SKM-1 treated with dmso at 0.1 percent for 144 hours (cell line): Measurements from ENCODE around the gene ADIG.

Experiments
- DNase-seq: peaks from one replicate; lab custom pipeline; 2025; ENCODE audit not compliant: unreplicated experiment; lab: John Stamatoyannopoulos, UW

The ADIG gene

DNA sequence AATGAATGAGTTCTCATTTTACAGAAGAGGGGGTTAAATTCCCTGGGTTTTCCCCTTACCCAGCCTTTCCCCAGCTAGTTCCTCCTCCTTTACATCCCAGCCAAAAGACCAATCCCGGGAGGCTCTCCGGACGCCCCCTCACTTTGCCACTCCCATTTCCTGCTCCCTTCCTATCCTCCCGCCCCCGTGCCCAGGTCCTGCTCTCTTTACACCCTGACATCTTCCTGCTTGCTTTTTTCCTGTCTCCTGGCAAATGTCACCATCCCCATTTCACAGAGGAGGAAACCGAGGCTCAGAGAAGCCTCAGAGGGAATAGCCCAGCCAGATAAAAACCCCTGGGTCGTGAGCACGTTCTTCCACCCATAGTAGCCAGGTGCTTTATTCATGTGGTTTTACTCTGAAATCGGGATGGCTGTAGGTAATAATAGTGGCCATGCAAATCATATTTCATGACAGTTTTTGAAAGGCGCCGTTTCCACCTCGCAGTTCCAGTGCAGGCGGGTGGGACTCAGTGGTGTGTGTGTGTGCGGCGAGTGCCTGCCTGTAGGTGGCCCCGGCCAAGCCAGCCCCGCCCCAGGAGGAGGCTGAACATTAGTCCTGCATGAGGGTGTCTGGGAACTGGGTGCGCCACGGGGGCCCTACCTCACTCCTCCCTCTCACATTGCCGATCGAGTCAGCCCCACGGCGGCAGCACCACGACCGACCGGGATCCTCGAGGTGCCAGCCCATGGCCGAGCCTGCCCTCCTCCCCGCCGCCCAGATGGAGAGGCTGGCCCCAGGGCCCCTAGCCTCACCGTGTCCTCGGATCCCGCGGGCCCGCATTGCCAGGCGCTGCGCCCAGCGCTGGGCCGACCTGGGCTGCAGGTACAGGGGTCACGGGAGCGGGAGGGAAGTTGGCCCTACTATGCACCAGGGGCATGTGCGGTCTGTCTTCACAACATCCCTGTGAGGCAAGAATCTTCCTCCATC lies 20.5 kb downstream of the ADIG start, which contains the start of gene ARHGAP40:
Gene ARHGAP40, plus strand, starts transcription at position 594 of the 969 bp plus-strand sequence.
- DNase-seq = no peak

DNA sequence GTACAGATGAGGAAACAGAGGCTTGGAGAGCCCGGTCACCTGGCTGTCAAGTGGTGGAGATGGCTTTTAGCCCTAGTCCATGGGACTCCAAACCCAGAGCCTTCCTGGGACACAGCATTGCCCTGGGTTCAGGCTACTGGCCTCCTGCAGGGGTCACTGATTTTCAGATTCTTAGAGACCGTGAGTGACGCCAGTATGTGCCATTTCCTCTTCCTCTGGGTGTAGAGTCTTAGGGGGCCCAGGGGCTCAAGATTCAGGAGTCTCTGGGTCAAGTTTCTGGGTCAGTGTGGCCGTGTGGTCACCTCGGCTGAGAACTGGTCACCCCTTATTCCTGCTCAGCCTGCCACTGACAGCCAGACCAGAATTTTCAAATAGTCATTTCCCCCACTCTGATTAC lies 21.2 kb downstream of the ADIG start:
- no peak for DNase-seq

DNA sequence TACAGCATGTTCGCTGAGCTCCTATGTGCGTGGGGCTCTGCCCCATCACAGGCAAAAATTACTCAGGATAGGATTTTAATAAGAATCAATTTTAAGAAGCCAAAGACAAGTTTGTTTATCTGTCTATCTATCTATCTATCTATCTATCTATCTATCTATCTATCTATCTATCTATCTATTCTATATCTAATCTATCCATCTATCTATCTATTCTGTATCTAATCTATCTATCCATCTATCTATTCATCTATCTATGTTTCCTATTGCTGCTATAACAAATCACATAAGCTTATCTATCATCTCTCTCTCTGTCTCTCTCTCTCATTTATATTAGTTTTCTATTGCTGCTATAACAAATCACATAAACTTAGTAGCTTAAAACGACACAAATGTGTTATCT lies 22.3 kb downstream of the ADIG start:
- DNase-seq = no peak

- DNase-seq = no peak
Measured at GRCh38 chr20:38604873-38605303, 23.9 kb downstream of the ADIG start.

DNA sequence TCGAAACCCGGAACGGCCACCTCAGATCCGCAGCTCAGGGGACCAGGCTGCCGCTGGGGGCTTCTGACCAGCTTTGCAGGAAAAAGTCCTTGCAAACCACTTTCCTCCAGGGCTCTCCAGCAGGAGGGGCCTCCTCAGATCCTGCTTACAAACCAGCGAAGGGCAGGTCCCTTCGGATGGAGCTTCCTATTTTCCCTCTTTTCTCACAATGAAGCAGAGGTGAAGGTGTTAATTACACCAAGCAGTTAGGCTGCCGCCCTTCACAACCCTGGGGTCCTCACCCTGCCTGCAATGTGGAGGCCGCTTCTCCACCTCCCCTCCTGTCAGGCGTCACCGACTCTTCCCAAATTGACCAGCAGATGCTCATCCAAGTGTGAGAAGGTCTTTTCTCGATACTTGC lies 26.4 kb downstream of the ADIG start:
- no peak for DNase-seq

DNA sequence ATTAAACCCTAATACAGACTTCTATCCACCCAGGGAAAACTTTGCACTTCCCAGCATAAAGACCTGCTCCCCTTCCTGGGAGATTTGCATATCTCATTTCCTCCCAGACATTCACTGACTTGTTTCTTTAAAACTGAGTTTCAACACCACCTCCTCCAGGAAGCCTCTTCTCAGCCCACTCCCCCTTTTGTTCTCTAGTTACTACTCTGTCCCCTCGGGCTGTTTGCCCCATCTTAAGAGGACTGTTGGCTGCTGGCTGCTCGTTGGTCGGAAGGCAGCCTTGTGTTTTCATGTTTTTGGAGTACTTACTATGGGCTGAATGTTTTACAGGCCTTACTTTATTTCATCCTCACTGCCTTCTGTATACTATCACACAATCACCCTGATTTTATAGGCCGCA lies 27.2 kb downstream of the ADIG start:
- no peak for DNase-seq

DNA sequence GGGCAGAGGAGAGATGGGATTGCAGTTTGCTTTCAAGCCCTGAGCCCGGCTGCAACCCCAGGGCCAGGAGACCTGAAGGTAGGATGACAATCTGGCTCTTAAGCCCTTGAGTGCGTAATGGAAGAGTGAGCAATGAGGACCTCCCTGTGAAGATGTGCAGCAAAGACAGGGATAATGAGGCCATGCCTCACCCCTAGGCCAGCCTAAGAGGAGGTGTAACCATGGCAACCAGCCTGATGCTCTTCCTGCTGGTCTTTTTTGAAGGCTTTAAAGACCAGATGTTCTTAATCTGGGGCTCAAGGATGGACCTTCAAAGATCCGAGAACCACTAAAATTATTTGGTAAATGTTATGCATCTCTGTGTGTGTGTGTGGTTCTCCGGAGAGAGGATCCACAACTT lies 28.8 kb downstream of the ADIG start:
- DNase-seq = no peak

GRCh38 chr20:38610521-38610920 lies 29.5 kb downstream of the ADIG start:
- DNase-seq = no peak

- no peak for DNase-seq
Measured at GRCh38 chr20:38612751-38613515, 31.9 kb downstream of the ADIG start.

DNA sequence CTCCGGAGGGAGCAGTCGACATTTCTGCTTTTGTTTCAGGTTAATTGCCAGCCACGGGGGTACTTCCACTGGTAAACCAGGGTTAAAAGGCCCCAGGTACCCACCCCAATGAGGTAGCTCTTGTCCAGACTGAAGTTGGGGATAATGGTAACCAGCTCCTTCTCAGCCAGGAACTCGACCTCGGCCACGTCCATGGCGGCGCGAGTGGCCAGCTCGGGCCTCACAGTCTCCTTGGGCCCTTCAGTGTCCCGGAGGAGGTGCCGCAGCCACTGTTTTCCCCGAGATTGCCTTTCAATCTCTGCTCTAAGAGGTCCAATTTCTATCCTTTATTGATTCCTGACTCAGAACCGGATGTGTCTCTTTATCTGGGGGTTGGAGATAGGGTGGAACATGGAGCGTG lies 34.3 kb downstream of the ADIG start:
- DNase-seq = no peak

GRCh38 chr20:38616457-38616856 lies 35.5 kb downstream of the ADIG start:
- DNase-seq = no peak

DNA sequence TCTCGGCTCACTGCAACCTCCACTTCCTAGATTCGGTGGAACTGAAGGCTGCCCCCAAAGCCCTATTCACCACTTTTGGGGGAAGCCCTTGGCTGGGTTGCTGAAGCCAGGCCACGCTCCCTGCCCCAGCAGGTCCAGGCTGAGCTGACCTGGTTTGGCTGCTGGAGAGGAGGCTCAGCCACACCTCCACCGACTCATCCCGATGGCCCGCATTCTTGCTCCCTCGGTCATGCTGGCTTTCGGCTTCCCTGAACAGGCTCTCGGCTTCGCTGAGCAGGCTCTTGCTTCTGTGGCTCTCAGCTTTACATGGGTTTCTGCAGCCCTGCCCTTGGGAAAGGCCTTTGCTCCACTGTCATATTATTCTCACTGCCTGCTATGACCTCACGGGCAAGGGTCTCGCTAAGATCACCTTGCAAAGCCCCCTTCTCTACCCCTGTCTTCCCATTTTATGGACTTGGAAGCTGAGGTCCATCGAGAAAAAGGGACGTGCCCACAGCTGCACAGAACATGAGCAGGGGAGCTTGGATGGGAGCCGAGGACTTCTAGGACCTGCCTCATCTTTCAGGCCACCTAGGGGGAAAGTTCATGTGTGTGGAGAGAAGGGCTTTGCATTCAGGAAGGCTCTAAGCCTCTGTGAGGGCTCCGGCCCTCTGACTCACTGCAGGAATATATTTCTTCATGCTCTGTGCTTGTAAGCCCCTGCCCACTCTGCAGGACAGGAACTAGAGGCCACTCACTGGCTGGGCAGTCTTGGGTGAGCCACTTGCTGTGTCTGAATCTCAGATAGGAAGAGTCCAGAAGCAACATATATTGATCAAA lies 36.2 kb downstream of the ADIG start:
- DNase-seq = no peak

GRCh38 chr20:38617830-38618196 lies 36.8 kb downstream of the ADIG start:
- DNase-seq = no peak

- DNase-seq = no peak
Measured at GRCh38 chr20:38620441-38620840, 39.4 kb downstream of the ADIG start.

DNA sequence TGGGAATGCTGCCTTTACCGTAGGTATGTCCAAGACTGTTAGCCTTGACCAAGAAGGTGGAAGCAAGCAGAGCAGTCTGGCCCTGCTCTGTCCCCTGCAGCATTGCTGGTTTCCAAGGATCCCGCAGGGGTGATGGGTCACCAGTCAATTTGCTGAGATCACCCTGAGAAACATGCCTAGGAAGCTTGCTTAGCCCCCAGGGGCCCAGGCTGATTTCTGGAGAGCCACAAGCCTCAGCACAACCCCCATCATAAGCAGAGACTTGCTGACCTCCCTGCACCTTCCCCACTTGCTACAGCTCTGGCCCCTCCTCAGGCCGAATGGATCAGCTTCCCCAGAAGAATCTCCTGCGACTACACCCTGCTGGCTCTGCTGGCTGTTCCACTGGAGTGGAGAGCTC lies 42.1 kb downstream of the ADIG start:
- DNase-seq = no peak

- DNase-seq = no peak
Measured at GRCh38 chr20:38624084-38624483, 43.1 kb downstream of the ADIG start.

- no peak for DNase-seq
Measured at GRCh38 chr20:38625896-38626295, 44.9 kb downstream of the ADIG start.

DNA sequence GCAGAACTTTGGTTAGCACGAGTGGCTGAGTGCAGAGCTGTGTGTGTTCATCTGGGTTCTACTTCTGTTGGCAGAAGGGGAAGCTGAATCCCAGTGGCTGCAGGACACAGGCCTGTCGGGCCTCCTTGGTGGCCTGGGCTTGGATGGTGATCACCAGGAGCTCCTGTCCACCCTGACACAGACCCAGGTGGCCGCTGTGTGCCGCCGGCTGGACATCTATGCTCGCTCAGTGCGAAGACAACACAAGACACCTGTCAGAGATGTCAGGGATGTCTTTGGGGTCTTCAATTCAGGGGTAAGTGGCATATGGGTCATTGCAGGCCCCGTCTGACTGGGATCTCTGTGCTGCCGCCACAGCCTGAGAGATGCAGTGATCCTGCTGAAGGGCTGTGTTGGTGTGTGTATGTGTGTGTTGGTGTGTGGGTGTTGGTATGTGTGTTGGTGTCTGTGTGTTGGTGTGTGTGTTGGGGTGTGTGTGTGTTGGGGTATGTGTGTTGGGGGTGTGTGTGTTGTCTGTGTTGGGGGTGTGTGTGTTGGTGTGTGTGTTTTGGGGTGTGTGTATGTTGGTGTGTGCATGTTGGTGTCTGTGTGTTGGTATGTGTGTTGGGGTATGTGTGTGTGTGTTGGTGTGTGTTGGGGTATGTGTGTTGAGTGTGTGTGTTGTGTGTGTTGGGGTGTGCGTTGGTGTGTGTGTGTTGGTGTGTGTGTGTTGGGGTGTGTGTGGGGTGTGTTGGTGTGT lies 46.1 kb downstream of the ADIG start:
- DNase-seq = no peak

DNA sequence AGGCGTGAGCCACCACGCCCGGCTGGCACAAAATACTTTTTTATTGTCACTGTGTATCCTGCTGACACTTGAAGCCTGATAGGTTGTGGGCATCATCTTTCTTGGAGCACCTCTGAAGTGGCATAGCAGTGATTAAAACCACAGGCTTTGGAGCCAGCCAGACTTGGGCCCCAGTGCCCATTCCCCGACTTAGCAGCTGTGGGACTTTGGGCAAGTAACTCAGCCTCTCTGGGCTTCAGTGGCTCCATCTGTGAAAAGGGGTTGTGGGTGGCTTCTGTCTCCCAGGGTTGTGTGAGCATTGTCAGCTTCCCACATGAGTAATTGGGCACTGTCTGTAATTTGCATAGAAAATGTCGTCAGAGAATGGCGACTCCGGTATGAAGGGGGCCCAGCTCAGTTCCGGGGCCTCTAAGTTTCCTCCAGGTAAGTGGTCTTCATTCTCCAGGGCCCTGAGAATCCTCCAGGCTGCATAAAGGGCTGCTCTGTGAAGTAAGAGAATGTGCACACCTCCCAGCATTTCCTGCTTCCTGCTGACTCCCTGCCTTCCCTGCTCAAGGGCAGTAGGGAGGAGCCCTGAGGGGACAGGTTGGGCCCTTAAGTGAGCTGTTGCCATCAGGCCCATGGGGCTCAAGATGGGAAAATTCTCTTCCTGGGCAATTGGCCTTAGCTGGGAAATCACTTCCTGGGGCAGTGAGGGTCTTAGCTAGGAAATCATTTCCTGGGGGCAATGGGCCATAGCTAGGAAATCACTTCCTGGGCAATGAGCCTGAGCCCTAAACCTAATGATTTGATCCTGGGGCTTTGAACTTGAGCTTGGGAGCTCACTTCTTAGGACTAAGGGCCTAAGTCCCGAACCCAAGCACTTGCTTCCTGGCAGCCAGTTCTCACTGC lies 47.8 kb downstream of the ADIG start:
- no peak for DNase-seq

- no peak for DNase-seq
Measured at GRCh38 chr20:38629979-38630378, 49.0 kb downstream of the ADIG start.
